Activated T-cell treated with anti-CD3 and anti-CD28 coated beads for 1 hour (primary cell): Measurements from ENCODE around the gene MPZ.
"Not testable (repeated sequence)": the region's sequence is repeated elsewhere in the genome, so short reads cannot be mapped to it uniquely, and the experiment has no call there.

ENCODE experiments used
- DNase-seq: peaks from one replicate; pipeline ENCODE4 v3.0.0-alpha.2; 2020; ENCODE audit warnings: low read depth

The MPZ gene

DNA sequence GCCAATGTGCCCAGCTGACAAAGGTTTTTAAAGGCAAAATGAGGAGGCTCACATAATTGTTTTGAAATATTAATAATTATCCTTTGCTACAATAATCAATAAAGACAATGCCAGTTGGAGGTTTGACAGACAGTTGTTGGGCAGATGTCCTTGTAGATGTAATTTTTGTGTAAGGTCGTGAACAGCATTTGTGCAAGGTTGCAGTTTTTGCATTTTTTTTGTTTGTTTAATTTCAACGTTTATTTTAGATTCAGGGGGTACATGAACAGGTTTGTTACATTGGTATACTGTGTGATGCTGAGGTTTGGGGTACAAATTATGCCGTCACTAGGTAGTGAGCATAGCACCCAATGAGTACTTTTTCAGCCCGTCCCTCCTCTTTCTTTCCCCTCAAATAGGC lies 9.3 kb downstream of the MPZ start:
- no peak for DNase-seq

- no peak for DNase-seq
Measured at GRCh38 chr1:161299347-161299746, 10.4 kb downstream of the MPZ start.

- no peak for DNase-seq
Measured at GRCh38 chr1:161298116-161298515, 11.7 kb downstream of the MPZ start.

DNA sequence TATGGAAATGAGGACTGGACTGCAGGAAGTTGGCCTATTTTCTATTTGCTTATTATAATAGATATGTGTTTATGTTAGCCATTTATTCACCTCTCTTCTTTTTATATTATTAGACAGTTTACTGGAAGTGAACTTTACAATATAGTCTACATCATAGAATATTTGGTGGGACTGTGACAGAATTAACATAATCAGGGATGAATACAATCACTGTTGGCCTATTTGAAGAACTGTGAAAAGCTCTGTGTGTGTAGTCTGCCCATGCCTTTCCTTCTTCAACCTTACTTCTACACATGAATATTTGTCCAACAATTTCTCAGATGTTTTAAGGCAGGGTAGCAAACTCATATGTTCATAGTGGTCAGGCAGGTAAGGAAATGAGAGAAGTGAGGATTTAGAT lies 12.4 kb downstream of the MPZ start:
- no peak for DNase-seq

DNA sequence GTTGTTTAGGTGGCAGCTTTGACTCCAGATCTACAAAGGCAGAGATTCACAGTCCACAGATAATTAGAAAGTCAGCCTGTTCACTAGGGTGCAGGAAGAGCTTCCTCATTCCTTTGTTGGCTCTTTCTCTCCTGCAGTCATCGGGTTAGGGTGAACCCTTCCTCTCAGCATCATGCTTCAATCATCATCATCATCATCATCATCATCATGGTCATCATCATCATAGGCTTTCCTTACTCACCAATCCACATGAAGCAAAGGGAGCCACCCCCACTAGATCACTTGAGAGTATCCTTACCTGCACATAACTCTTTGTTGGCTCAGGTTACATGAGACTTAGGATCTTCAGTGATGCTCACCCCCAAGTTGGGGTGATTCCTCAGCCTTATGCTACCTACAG lies 19.0 kb downstream of the MPZ start:
- no peak for DNase-seq

- DNase-seq: no peak
Measured at GRCh38 chr1:161287482-161288054, 22.2 kb downstream of the MPZ start.

DNA sequence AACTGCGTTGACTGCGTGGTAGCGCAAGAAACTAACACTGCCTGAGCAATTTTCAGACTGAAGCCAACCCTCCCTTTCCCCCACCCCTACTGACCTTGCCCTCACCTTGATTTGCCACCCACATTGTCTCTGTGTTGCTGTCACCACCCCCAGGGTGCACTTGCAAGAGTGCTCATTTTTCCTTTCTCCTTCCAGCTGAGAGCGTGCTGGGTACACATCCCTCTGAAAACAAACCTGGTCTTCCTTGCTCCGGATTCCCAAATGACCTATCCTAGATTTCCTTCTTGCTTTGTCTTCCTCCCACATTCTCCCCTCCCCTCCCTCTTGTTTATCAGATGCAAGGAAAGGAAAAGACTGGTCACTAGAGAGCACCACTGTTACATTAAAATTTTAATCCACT lies 24.2 kb downstream of the MPZ start:
- DNase-seq: no peak

DNA sequence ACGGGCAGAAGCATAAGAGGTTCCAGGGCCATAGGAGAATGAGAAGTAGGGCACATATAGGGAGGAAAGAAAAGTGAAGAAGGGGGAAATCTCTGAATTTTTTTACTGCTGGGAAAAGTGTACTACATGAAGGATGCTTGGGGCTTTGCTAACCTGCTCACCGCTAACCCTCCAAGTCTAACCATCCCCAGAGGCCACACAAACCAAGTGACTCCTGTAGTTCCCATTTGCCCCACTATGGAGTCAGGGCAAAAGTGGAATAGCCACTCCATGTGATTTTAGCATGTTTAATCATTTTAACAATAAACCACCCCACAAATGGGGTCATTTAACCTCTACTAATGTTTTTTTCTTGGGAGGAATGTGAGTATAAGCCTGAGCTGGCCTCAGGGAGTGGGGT lies 24.7 kb downstream of the MPZ start:
- DNase-seq: no peak

DNA sequence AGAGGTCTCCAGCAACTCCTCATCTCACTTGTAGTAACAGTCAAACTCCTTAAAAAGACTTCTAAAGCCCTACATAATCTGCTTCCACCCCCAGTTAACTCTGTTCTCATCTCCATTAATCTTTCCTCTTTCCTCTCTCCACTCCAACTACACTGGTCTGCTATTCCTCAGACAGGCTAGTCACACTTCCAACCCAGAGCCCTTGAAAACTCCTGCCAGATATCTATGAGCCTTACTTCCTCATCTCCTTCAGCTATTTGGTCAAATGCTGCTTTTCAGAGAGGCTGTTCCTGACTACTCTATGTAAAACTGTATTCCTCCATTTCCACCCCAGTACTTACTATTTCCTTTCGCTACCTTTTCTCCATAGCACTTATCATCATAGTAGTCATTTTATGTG lies 26.8 kb downstream of the MPZ start:
- DNase-seq: no peak

DNA sequence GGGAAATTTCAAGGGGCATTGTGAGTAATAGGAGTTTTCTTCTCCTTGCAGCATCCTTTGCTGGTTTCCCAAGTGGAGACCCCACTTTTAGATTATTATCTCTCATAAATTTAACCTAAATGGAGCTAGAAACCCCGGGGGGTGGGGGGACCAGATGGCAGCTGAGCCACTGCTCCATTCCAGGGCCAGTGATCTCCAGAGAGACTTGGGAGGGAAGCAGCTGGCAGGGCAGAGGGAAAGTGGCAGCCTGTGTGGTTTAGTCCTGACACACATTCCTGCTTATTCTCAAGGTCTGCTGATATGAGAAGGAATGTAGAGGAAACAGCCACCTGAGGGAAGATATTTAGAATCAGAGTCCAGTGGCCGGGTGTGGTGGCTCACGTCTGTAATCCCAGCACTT lies 34.9 kb downstream of the MPZ start:
- no peak for DNase-seq

DNA sequence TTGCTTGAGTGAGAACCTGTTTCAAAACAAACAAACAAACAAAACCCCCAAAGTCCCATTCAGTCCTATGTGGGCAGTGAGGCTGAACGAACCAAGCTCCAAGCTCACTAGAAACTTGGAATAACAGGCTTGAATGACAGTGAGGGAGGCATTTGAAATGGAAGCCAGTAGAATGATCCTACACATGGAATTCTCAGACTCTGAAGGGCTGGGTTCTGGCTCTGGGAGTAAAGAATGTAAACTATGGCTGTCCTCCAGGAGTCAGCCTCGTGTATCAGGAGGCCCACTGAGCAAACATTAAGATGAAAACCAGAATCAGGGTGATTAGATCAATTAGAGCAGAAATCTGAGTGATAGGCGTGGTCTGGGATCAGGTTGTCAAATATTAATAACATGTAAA lies 36.4 kb downstream of the MPZ start:
- DNase-seq: no peak

DNA sequence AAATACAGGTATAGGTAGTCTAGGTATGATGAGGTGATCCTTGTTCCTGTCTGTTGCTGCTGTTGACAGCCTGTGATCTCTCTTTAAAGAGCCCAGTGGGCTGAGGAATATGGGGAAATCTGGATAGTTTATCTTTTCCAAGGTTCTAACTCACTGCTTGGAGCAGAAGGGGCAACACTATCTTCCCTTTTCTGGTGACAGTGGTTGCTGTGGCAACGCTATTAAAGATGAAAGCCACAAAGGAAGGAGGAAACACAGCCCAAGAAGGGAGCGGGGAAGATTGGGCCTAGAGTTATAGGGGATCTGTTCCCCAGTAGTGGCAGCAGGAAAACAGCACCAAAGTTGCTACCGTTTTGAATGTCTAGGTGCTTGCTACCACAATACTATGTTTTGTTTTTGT lies 42.4 kb downstream of the MPZ start:
- no peak for DNase-seq

DNA sequence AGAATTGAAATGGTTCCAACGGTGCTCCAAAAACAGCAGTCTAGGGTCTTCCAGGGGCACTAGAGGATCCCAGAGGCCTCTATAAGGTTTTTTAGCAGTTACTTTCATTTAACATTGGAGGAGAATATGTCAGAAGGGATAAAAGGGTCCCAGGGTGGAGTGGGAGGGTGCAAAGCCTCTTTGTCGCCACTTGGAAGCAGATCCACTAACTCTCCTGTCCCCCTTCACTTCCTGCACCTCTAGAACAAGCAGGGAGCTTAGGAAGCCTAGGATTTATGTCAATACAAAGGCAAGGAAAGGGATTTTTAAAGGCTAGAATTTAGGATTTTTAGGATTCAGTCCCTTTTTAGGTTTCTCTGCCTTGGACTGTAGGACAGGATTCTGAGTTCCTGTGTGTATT lies 42.9 kb downstream of the MPZ start:
- DNase-seq: no peak

DNA sequence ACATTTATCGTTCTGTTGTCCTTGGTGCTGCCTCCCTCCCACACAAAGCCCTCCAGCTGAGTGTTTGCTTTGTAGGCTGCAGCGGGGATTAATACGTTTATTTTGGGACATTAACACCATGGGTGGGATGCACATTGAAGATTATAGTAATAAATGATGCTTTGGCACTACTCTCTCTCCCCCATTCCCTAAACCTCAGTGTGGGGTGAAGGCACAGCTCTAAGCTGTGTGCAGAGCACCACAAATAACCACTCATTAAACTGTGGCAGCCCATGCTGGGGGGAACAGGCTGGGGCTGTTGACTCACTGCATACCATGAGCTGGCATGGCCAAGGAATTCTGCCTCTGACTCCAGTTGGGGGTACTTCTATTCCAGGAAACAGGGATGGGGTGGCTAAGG lies 43.6 kb downstream of the MPZ start:
- DNase-seq: no peak

- no peak for DNase-seq
Measured at GRCh38 chr1:161265305-161265704, 44.5 kb downstream of the MPZ start.

- DNase-seq: no peak
Measured at GRCh38 chr1:161261261-161262235, 48.2 kb downstream of the MPZ start.

DNA sequence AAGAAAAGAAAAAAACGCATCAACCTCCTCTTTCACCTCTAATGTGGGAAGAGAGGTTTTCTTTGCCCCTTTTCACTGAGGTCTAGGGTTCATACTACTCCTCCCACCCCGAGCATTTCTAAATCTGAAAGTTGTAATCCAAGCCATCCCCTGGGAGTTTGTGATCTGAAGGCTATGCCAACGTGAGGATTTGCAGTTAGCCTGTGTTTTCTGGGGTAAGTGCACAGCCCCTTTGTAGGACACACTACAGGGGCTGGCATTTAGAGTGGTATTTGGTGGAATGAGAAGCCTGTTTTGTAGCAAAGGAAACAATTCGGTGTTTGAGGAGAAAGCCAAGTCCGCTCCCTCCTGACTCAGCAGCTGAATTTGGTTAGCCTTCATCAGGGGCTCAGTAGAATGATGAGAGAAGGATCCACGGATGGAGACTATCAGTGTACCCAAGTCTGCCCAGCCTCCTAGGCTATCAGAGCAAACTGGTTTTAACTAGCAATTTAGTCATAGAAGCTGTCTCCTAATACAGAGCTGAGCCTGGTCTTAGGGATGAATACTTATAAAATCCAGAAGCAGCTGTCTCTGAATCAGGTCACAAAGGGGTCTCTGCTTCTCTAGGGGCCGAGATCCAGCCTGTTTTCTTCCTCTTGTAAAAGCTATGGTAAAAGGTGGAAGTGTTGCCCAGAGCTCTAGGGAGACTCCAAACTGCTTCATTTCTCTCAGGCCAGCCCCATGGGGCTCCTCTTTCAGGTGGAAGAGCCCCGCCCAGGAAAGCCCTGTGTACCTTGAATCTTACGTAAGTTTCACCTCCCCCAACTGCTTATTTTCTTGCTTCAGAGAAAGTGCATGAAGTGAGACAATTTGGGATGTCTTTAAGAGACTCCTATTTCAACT lies 49.1 kb downstream of the MPZ start:
- DNase-seq: no peak

GRCh38 chr1:161259765-161260164 lies 50.0 kb downstream of the MPZ start:
- no peak for DNase-seq

DNA sequence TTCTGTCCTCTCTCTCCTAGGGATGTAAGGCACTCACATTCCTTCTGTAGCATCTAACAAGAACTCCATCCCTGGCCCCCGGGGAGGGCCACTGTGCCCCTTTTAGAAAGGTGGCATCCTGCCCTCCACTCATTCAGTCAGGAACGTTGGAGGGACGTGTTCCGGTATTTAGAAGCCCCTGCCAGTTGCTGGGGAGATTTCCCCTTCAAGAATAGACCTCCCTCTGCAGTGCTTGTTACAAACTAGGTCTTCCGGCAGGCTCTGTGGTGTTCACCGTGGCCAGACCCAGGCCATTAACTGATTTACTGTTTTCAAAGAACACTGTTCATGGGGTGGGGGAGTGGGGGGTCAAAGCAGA lies 50.4 kb downstream of the MPZ start:
- DNase-seq: no peak

GRCh38 chr1:161258439-161259344 lies 51.1 kb downstream of the MPZ start, which contains the start of gene PCP4L1:
PCP4L1 (plus strand) TSS chr1:161258745; CDS start chr1:161258975, 230 bp downstream.
- DNase-seq: peak; percentile 12

GRCh38 chr1:161257109-161257508 lies 52.7 kb downstream of the MPZ start:
- DNase-seq: not testable (repeated sequence)
